Endothelial cell of umbilical vein (primary cell): ENCODE measurements around the gene GNB5. TPM values are rescaled to one million over a fixed set of nuclear protein-coding genes. Genes with fewer than 3 reads are reported as not detected.

Experiments used
- BruUV-seq: library from RNA; stranded (reverse); fragments of 400-500 nt; replicated peaks from 2 replicates; lab custom pipeline; 2021; lab: Mats Ljungman, UMichigan
- CTCF ChIA-PET: fragments of 300-600, 350-600 bp; sonication (Branson Sonifier 250); formaldehyde crosslinking; loops from one replicate; lab custom pipeline; 2021; ENCODE audit warnings: antibody characterized with exemption, inconsistent platforms; lab: Charles Lee
- POLR2A ChIA-PET: fragments of 300-600, 350-600 bp; sonication (Branson Sonifier 250); formaldehyde crosslinking; loops from one replicate; lab custom pipeline; 2021; ENCODE audit warnings: antibody characterized with exemption, inconsistent platforms; lab: Charles Lee
- DNase-seq: peaks from one replicate; pipeline ENCODE4 v3.0.0-alpha.2; 2011; ENCODE audit warnings: low read depth, low spot score
- FAIRE-seq: peaks from 2 replicates; lab custom pipeline; 2011; peaks lifted over from hg19 to GRCh38; lab: Jason Lieb, UNC
- H2AFZ ChIP-seq: 2 replicates; pipeline ENCODE4 v1.6.0; 2012; ENCODE audit warnings: low read depth, low read length, control low read depth, inconsistent platforms
- H3K27ac ChIP-seq: 2 replicates; pipeline ENCODE4 v1.5.1; 2011; ENCODE audit warnings: low read depth, mild to moderate bottlenecking, control low read depth, low read length, moderate library complexity; ENCODE audit not compliant: insufficient read depth
- H3K27me3 ChIP-seq, 2 experiments: 2 replicates each; pipeline versions ENCODE4 v1.6.0 to v1.6.1; 2011; ENCODE audit warnings: low read length in 2 of 2, mixed read lengths in 1 of 2; ENCODE audit not compliant: control insufficient read depth in 2 of 2, insufficient read depth in 2 of 2
- H3K36me3 ChIP-seq, 2 experiments: 2 replicates in 1 of 2; 3 replicates in 1 of 2; pipeline ENCODE4 v1.5.1; 2011; ENCODE audit warnings: low read length in 2 of 2, mild to moderate bottlenecking in 1 of 2, moderate library complexity in 1 of 2; ENCODE audit not compliant: control insufficient read depth in 2 of 2, insufficient read depth in 2 of 2; ENCODE audit errors: extremely low read depth in 1 of 2
- H3K4me1 ChIP-seq: 3 replicates; pipeline ENCODE4 v1.5.1; 2011; ENCODE audit warnings: mild to moderate bottlenecking, low read length; ENCODE audit not compliant: control insufficient read depth, insufficient read depth; ENCODE audit errors: extremely low read depth
- H3K4me2 ChIP-seq: 2 replicates; pipeline ENCODE4 v1.6.1; 2011; ENCODE audit warnings: low read length, control low read depth, mixed read lengths; ENCODE audit not compliant: insufficient read depth
- H3K4me3 ChIP-seq, 3 experiments: fragments of 200-600 bp in 1 of 3; sonication (generic), shearing (Covaris generic) in 1 of 3; replicated peaks in 1 of 3; 2 replicates each; pipeline ENCODE4 v1.5.1; 2011 to 2016; ENCODE audit warnings: control low read depth in 3 of 3, low read length in 3 of 3, mild to moderate bottlenecking in 2 of 3, inconsistent platforms in 1 of 3, low read depth in 1 of 3, moderate library complexity in 1 of 3; ENCODE audit not compliant: insufficient read depth in 1 of 3
- H3K79me2 ChIP-seq: 2 replicates; pipeline ENCODE4 v1.6.0; 2012; ENCODE audit warnings: low read length, inconsistent platforms; ENCODE audit not compliant: control insufficient read depth, insufficient read depth
- H3K9ac ChIP-seq: replicated peaks from 2 replicates; pipeline ENCODE3; 2011; ENCODE audit warnings: low read length, control low read depth; ENCODE audit not compliant: insufficient read depth; ENCODE audit errors: extremely low read depth
- H3K9me1 ChIP-seq: replicated peaks from 3 replicates; pipeline ENCODE4 v1.6.0; 2011; ENCODE audit warnings: mild to moderate bottlenecking, low read length; ENCODE audit not compliant: control insufficient read depth, insufficient read depth; ENCODE audit errors: extremely low read depth
- H3K9me3 ChIP-seq: replicated peaks from 2 replicates; pipeline ENCODE4 v1.5.1; 2012; ENCODE audit warnings: low read length, inconsistent platforms; ENCODE audit not compliant: control insufficient read depth, insufficient read depth
- H4K20me1 ChIP-seq: replicated peaks from 2 replicates; pipeline ENCODE3; 2011; ENCODE audit warnings: mild to moderate bottlenecking, low read length; ENCODE audit not compliant: control insufficient read depth, insufficient read depth; ENCODE audit errors: extremely low read depth
- EZH2 ChIP-seq: IDR thresholded peaks from 2 replicates; pipeline ENCODE4 v1.6.1; 2012; ENCODE audit warnings: borderline replicate concordance, low read depth, mild to moderate bottlenecking, moderate library complexity, low read length, inconsistent platforms; ENCODE audit not compliant: severe bottlenecking
- FOS ChIP-seq: IDR thresholded peaks from 2 replicates; pipeline ENCODE4 v1.6.1; 2011; ENCODE audit warnings: mild to moderate bottlenecking, low read length, moderate library complexity, borderline replicate concordance; ENCODE audit not compliant: insufficient read depth
- GATA2 ChIP-seq: IDR thresholded peaks from 2 replicates; pipeline ENCODE4 v1.7.0; 2011; ENCODE audit warnings: low read depth, mild to moderate bottlenecking, moderate library complexity, mixed read lengths, low read length; ENCODE audit not compliant: insufficient read length, insufficient read depth
- JUN ChIP-seq: IDR thresholded peaks from 2 replicates; pipeline ENCODE4 v1.6.1; 2011; ENCODE audit warnings: borderline replicate concordance, low read depth; ENCODE audit not compliant: insufficient read length, insufficient read depth
- MYC ChIP-seq: IDR thresholded peaks from one replicate; pipeline ENCODE4 v1.6.1; 2011; ENCODE audit warnings: mild to moderate bottlenecking, low read depth, low read length
- POLR2A ChIP-seq: IDR thresholded peaks from 2 replicates; pipeline ENCODE4 v1.6.1; 2012; ENCODE audit warnings: low read depth, mild to moderate bottlenecking, control low read depth, low read length
- POLR2AphosphoS5 ChIP-seq: IDR thresholded peaks from 2 replicates; pipeline ENCODE4 v1.6.1; 2012; ENCODE audit warnings: low read depth, mild to moderate bottlenecking, control low read depth, low read length, moderate library complexity; ENCODE audit not compliant: insufficient read depth
- dilution Hi-C: fragments of 300-500 bp; cut with MboI; formaldehyde crosslinking; loops from one replicate; pipeline ENCODE4 v1.15.0; 2019; ENCODE audit warnings: low sequenced_read_pairs; ENCODE audit not compliant: extremely low pct_ligation_motif_present
- intact Hi-C: fragments of 100-400 bp; cut with micrococcal nuclease; formaldehyde crosslinking; loops from one replicate; pipeline ENCODE4 v1.10.0; 2022
- polyA plus RNA-seq, 4 experiments: library from polyadenylated mRNA; depleted of rRNA in 3 of 4; stranded (reverse) in 3 of 4; unstranded in 1 of 4; fragments of >200 nt; gene quantifications; 2 replicates each; pipeline versions ENCODE4 v1.2.1 to v1.2.3, GENCODE V29; 2011 to 2012; ENCODE audit warnings: missing spikeins in 1 of 4
- total RNA-seq: library from RNA; stranded (reverse); gene quantifications from 2 replicates; pipeline ENCODE4 v1.2.3, GENCODE V29; 2021
- TF ChIP-seq, protein P1 (sequence below), 2 donors: IDR thresholded peaks; 1 replicate in 1 of 2; 2 replicates in 1 of 2; pipeline ENCODE4 v1.5.1; 2011; ENCODE audit warnings: low read length in 2 of 2, mild to moderate bottlenecking in 2 of 2, moderate library complexity in 2 of 2, control low read depth in 1 of 2, inconsistent platforms in 1 of 2, low read depth in 1 of 2; ENCODE audit not compliant: insufficient read depth in 1 of 2; ENCODE audit errors: extremely low read depth in 1 of 2
- TF ChIP-seq, protein P2 (sequence below): IDR thresholded peaks from 2 replicates; pipeline ENCODE4 v1.6.1; 2011; ENCODE audit not compliant: insufficient read depth, insufficient read length

GNB5 gene
- total and polyA plus RNA-seq, 2 donors (not counting 3 experiments of a cell fraction or from before 2014, with no cell fraction given), result 15.6 to 16.8 TPM

DNA sequence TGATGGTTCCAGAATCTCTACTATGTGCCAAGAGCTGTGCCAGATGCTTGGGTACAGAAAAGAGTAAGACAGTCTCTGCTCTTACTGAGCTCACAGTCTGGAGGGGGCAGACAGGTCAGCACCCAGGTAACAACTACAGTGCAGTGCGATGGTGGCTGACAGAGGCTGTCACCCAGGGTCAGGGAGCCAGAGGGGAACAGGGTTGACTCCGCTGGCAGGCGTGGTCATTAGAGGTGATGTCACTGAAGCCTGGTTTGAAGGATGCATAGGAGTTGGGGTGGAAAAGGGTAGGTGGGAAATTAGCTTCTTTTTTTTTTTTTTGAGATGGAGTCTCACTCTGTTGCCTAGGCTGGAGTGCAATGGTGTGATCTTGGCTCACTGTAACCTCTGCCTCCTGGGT, 31.5 kb downstream of the GNB5 start:
- H3K36me3 ChIP-seq, result no peaks in the 10 kb centered on the region
- DNase-seq, result no peak
- no peak overlapping the region for H3K4me2 ChIP-seq
- BruUV-seq, result no TSS peak
- no peak overlapping the region for H3K4me3 ChIP-seq
- no peaks in the 10 kb centered on the region for H3K27me3 ChIP-seq
- H3K9me3 ChIP-seq, result no peaks in the 10 kb centered on the region
- ChIA-PET CTCF (interaction anchor here (1.5 to 1.8 kb wide), 2 partner anchors 16 to 68 kb away, joined by 4 read pairs; no protein-coding TSS in a partner anchor), POLR2A (no interaction called here)
- dilution Hi-C loops, result no loop called here
- H3K4me1 ChIP-seq, result no peaks in the 10 kb centered on the region
- intact Hi-C loops, result no loop called here
- H3K79me2 ChIP-seq, result no peaks in the 10 kb centered on the region
- H3K27ac ChIP-seq, result no peak overlapping the region
- no peak overlapping the region for H3K9ac ChIP-seq
- H2AFZ ChIP-seq, result no peak overlapping the region
- FAIRE-seq, result no peak
- H3K9me1 ChIP-seq, result no peaks in the 10 kb centered on the region
- TF ChIP-seq MYC (no peak), JUN (no peak), POLR2AphosphoS5 (no peak), POLR2A (no peak), FOS (no peak), GATA2 (no peak), EZH2 (no peak)
- TF ChIP-seq, protein P1, sequence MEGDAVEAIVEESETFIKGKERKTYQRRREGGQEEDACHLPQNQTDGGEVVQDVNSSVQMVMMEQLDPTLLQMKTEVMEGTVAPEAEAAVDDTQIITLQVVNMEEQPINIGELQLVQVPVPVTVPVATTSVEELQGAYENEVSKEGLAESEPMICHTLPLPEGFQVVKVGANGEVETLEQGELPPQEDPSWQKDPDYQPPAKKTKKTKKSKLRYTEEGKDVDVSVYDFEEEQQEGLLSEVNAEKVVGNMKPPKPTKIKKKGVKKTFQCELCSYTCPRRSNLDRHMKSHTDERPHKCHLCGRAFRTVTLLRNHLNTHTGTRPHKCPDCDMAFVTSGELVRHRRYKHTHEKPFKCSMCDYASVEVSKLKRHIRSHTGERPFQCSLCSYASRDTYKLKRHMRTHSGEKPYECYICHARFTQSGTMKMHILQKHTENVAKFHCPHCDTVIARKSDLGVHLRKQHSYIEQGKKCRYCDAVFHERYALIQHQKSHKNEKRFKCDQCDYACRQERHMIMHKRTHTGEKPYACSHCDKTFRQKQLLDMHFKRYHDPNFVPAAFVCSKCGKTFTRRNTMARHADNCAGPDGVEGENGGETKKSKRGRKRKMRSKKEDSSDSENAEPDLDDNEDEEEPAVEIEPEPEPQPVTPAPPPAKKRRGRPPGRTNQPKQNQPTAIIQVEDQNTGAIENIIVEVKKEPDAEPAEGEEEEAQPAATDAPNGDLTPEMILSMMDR (IDR thresholded peaks at IDR 0.05; ENCODE audit: extremely low read depth in 1 of 2, insufficient read depth in 1 of 2, low read depth in 1 of 2, low read length in 2 of 2), result no peak
- TF ChIP-seq, protein P2, sequence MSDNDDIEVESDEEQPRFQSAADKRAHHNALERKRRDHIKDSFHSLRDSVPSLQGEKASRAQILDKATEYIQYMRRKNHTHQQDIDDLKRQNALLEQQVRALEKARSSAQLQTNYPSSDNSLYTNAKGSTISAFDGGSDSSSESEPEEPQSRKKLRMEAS, result no peak
- H4K20me1 ChIP-seq, result no peaks in the 10 kb centered on the region
